ENCODE data around the gene DRD2.

Gene DRD2

DNA sequence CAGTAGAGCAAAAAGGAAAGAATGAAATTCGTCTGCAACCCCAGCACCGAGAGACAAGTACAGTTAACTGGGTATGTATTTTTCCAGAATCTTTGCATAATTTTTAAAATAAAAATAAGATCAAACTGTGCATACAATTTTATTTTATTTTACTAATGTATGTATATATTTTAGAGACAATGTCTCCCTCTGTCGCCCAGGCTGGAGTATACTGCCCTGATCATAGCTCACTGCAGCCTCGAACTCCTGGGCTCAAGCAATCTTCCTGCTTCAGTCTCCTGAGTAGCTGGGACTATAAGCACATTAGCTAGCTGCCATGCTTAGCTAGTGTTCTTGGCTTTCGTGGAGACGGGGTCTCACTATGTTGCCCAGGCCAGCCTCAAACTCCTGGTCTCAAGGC, 18.8 kb upstream of the DRD2 start:
- TF ChIP-seq, protein P1, sequence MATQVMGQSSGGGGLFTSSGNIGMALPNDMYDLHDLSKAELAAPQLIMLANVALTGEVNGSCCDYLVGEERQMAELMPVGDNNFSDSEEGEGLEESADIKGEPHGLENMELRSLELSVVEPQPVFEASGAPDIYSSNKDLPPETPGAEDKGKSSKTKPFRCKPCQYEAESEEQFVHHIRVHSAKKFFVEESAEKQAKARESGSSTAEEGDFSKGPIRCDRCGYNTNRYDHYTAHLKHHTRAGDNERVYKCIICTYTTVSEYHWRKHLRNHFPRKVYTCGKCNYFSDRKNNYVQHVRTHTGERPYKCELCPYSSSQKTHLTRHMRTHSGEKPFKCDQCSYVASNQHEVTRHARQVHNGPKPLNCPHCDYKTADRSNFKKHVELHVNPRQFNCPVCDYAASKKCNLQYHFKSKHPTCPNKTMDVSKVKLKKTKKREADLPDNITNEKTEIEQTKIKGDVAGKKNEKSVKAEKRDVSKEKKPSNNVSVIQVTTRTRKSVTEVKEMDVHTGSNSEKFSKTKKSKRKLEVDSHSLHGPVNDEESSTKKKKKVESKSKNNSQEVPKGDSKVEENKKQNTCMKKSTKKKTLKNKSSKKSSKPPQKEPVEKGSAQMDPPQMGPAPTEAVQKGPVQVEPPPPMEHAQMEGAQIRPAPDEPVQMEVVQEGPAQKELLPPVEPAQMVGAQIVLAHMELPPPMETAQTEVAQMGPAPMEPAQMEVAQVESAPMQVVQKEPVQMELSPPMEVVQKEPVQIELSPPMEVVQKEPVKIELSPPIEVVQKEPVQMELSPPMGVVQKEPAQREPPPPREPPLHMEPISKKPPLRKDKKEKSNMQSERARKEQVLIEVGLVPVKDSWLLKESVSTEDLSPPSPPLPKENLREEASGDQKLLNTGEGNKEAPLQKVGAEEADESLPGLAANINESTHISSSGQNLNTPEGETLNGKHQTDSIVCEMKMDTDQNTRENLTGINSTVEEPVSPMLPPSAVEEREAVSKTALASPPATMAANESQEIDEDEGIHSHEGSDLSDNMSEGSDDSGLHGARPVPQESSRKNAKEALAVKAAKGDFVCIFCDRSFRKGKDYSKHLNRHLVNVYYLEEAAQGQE (IDR thresholded peaks at IDR 0.05; ENCODE audit: low read depth): no peak
- TF ChIP-seq TAF1 (IDR thresholded peaks at IDR 0.05; ENCODE audit: low read depth): no peak
- no peak for TF ChIP-seq NFIC (IDR thresholded peaks at IDR 0.05)
- TF ChIP-seq YY1 (IDR thresholded peaks at IDR 0.05; ENCODE audit: low read depth): no peak
- no peak for TF ChIP-seq CREB1 (IDR thresholded peaks at IDR 0.05; ENCODE audit: low read depth)
- TF ChIP-seq RAD21 (IDR thresholded peaks at IDR 0.05; ENCODE audit: low read depth): no peak
- TF ChIP-seq, protein P2, sequence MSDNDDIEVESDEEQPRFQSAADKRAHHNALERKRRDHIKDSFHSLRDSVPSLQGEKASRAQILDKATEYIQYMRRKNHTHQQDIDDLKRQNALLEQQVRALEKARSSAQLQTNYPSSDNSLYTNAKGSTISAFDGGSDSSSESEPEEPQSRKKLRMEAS (IDR thresholded peaks at IDR 0.05): no peak
- no peak for TF ChIP-seq EP300 (IDR thresholded peaks at IDR 0.05; ENCODE audit: borderline replicate concordance)
- no peak for TF ChIP-seq TCF12 (IDR thresholded peaks at IDR 0.05; ENCODE audit: low read depth)
- TF ChIP-seq EGR1 (IDR thresholded peaks at IDR 0.05): no peak
- no peak for TF ChIP-seq TEAD4 (IDR thresholded peaks at IDR 0.05)

DNA sequence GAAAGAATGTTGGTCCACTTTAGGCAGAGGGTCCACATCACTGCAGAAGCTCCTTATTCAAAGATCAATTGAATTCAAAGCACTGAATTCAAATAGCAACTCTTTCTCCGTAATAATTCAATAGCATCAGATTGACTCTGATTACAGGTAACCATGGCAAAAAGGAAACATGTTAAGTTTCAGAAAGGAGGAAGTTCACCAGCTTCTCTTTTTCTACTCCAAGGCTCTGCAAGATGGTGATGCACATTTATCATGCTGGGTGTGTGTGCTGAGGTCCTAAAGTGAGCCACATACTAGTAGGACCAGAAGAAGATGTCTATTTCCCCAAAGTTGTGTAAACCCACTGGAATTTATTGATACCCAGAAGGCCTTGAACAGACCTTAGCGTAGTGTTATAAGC, 18.0 kb upstream of the DRD2 start:
- TF ChIP-seq TAF1 (IDR thresholded peaks at IDR 0.05; ENCODE audit: low read depth) (no peak), CREB1 (IDR thresholded peaks at IDR 0.05; ENCODE audit: low read depth) (no peak), RAD21 (IDR thresholded peaks at IDR 0.05; ENCODE audit: low read depth) (no peak), TEAD4 (IDR thresholded peaks at IDR 0.05) (no peak), YY1 (IDR thresholded peaks at IDR 0.05; ENCODE audit: low read depth) (no peak), CEBPB (IDR thresholded peaks at IDR 0.05) (no peak), FOXM1 (IDR thresholded peaks at IDR 0.05; ENCODE audit: borderline replicate concordance, low read depth) (no peak), EGR1 (IDR thresholded peaks at IDR 0.05) (no peak)
- TF ChIP-seq, protein P2 (IDR thresholded peaks at IDR 0.05): no peak
- TF ChIP-seq, protein P1 (IDR thresholded peaks at IDR 0.05; ENCODE audit: low read depth): no peak

GRCh38 chr11:113488931-113489351, 13.7 kb upstream of the DRD2 start:
- TF ChIP-seq, protein P2 (IDR thresholded peaks at IDR 0.05): no peak
- no peak for TF ChIP-seq EP300 (IDR thresholded peaks at IDR 0.05; ENCODE audit: borderline replicate concordance)
- no peak for TF ChIP-seq ZBTB7A (IDR thresholded peaks at IDR 0.05; ENCODE audit: low read depth)
- TF ChIP-seq TCF12 (IDR thresholded peaks at IDR 0.05; ENCODE audit: low read depth): no peak
- TF ChIP-seq RAD21 (IDR thresholded peaks at IDR 0.05; ENCODE audit: low read depth): no peak
- no peak for TF ChIP-seq TAF1 (IDR thresholded peaks at IDR 0.05; ENCODE audit: low read depth)
- TF ChIP-seq TEAD4 (IDR thresholded peaks at IDR 0.05): no peak
- no peak for TF ChIP-seq CREB1 (IDR thresholded peaks at IDR 0.05; ENCODE audit: low read depth)
- TF ChIP-seq, protein P1 (IDR thresholded peaks at IDR 0.05; ENCODE audit: low read depth): no peak
- no peak for TF ChIP-seq FOXM1 (IDR thresholded peaks at IDR 0.05; ENCODE audit: borderline replicate concordance, low read depth)
- TF ChIP-seq EGR1 (IDR thresholded peaks at IDR 0.05): no peak
- no peak for TF ChIP-seq NFIC (IDR thresholded peaks at IDR 0.05)
- no peak for TF ChIP-seq YY1 (IDR thresholded peaks at IDR 0.05; ENCODE audit: low read depth)
- TF ChIP-seq CEBPB (IDR thresholded peaks at IDR 0.05): no peak
- TF ChIP-seq, protein P3, sequence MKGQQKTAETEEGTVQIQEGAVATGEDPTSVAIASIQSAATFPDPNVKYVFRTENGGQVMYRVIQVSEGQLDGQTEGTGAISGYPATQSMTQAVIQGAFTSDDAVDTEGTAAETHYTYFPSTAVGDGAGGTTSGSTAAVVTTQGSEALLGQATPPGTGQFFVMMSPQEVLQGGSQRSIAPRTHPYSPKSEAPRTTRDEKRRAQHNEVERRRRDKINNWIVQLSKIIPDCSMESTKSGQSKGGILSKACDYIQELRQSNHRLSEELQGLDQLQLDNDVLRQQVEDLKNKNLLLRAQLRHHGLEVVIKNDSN (IDR thresholded peaks at IDR 0.05): no peak

DNA sequence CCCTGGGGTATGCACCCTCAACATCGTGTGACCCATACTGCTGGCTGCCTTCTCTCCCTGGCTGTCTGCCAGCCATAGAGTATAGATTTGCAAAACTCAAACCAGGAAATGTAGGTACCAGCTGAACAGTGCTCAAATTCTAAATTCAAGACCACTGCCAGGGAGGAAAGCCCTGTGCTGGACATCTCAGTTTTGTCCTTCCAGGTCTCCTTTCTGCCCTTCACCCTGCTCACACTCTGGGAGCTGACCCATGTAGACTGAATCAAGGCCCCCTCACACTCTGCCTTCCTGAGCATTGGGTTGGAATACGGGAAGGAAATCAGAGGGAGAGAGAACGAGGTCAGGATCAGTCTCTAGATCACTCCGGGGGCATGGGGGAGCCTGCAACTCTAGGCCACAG, 12.4 kb upstream of the DRD2 start:
- TF ChIP-seq TAF1 (IDR thresholded peaks at IDR 0.05; ENCODE audit: low read depth) (no peak), FOXM1 (IDR thresholded peaks at IDR 0.05; ENCODE audit: borderline replicate concordance, low read depth) (no peak)
- TF ChIP-seq, protein P2 (IDR thresholded peaks at IDR 0.05): no peak

DNA sequence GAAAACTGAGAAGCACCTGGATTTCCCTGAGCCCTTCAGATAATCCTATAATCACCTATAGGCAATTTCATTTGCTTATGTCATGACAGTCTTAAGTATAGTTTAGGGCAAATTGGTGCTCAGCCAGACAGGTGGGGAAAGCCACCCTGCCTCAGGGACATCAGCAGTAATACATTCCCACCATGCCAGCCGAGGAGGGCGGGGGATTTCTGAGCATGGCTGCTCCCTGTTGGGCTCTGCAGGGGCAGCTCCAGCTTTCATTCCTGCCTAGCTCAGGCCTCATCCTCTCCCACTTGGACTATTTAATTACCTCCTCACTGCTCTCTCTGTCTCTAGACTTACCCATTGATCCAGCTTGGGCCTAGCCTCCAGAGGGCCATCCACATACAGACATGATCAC, 9.0 kb upstream of the DRD2 start:
- no peak for TF ChIP-seq NFIC (IDR thresholded peaks at IDR 0.05)
- TF ChIP-seq RAD21 (IDR thresholded peaks at IDR 0.05; ENCODE audit: low read depth): no peak
- TF ChIP-seq, protein P1 (IDR thresholded peaks at IDR 0.05; ENCODE audit: low read depth): no peak
- no peak for TF ChIP-seq EGR1 (IDR thresholded peaks at IDR 0.05)
- TF ChIP-seq FOXM1 (IDR thresholded peaks at IDR 0.05; ENCODE audit: borderline replicate concordance, low read depth): no peak
- TF ChIP-seq, protein P2 (IDR thresholded peaks at IDR 0.05): no peak
- no peak for TF ChIP-seq TAF1 (IDR thresholded peaks at IDR 0.05; ENCODE audit: low read depth)
- TF ChIP-seq TEAD4 (IDR thresholded peaks at IDR 0.05): no peak
- TF ChIP-seq TCF12 (IDR thresholded peaks at IDR 0.05; ENCODE audit: low read depth): no peak
- TF ChIP-seq CEBPB (IDR thresholded peaks at IDR 0.05): no peak
- TF ChIP-seq ZBTB7A (IDR thresholded peaks at IDR 0.05; ENCODE audit: low read depth): no peak
- no peak for TF ChIP-seq YY1 (IDR thresholded peaks at IDR 0.05; ENCODE audit: low read depth)
- TF ChIP-seq, protein P3 (IDR thresholded peaks at IDR 0.05): no peak
- no peak for TF ChIP-seq CREB1 (IDR thresholded peaks at IDR 0.05; ENCODE audit: low read depth)
- TF ChIP-seq EP300 (IDR thresholded peaks at IDR 0.05; ENCODE audit: borderline replicate concordance): no peak

Data from Ishikawa (cell line).